WERI-Rb-1 (cell line): ENCODE data around the gene AP1S3.
A peak's percentile ranks its signal among the peaks of the same experiment; 100 is the strongest.

Experiments
- DNase-seq: peaks from one replicate; pipeline ENCODE4 v3.0.0-alpha.2; 2020
- H3K27ac ChIP-seq: fragments of 250-450 bp; sonication (Bioruptor Pico); 2 replicates; pipeline ENCODE4 v1.5.1; 2020; ENCODE audit warnings: mild to moderate bottlenecking, moderate library complexity
- H3K27me3 ChIP-seq: fragments of 250-450 bp; sonication (Bioruptor Pico); 2 replicates; pipeline ENCODE4 v1.5.1; 2021; ENCODE audit warnings: mild to moderate bottlenecking, low read depth, moderate library complexity; ENCODE audit not compliant: insufficient read depth, severe bottlenecking
- H3K36me3 ChIP-seq: fragments of 250-450 bp; sonication (Bioruptor Pico); 2 replicates; pipeline ENCODE4 v1.5.1; 2020; ENCODE audit warnings: mild to moderate bottlenecking, moderate library complexity
- H3K4me3 ChIP-seq: 2 replicates; pipeline ENCODE4 v1.5.1; 2011; ENCODE audit warnings: low read depth, mild to moderate bottlenecking, control low read depth, low read length
- H3K9me3 ChIP-seq: fragments of 250-450 bp; sonication (Bioruptor Pico); 2 replicates; pipeline ENCODE4 v1.5.1; 2021; ENCODE audit warnings: mild to moderate bottlenecking, moderate library complexity; ENCODE audit not compliant: severe bottlenecking
- TF ChIP-seq, protein P1 (sequence below): IDR thresholded peaks from 2 replicates; pipeline ENCODE4 v1.5.1; 2011; ENCODE audit warnings: low read depth, mild to moderate bottlenecking, control low read depth, inconsistent platforms, low read length

The AP1S3 gene

DNA sequence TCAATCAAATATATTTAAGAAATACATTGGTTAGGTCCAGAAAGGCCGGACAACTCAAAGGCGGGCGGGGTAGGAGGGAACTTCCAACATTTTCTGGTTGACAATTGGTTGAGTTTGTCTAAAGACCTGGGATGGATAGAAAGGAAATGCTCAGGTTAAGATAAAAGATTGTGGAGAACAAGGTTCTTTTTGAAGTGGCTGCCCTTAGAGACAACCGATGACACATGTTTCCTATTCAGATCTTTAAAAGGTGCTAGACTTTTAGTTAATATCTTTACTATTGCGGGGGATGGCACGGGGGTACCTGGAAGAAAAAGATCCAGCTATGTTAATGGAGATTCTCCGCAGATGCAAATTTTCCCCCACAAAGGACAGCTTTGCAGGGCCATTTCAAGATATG lies 10.0 kb upstream of the AP1S3 start:
- Histone ChIP-seq H3K27me3 (no peaks in the 10 kb centered on the region), H3K36me3 (no peaks in the 10 kb centered on the region), H3K27ac (no peak overlapping the region), H3K4me3 (no peak overlapping the region), H3K9me3 (no peaks in the 10 kb centered on the region)
- DNase-seq: no peak
- TF ChIP-seq, protein P1, sequence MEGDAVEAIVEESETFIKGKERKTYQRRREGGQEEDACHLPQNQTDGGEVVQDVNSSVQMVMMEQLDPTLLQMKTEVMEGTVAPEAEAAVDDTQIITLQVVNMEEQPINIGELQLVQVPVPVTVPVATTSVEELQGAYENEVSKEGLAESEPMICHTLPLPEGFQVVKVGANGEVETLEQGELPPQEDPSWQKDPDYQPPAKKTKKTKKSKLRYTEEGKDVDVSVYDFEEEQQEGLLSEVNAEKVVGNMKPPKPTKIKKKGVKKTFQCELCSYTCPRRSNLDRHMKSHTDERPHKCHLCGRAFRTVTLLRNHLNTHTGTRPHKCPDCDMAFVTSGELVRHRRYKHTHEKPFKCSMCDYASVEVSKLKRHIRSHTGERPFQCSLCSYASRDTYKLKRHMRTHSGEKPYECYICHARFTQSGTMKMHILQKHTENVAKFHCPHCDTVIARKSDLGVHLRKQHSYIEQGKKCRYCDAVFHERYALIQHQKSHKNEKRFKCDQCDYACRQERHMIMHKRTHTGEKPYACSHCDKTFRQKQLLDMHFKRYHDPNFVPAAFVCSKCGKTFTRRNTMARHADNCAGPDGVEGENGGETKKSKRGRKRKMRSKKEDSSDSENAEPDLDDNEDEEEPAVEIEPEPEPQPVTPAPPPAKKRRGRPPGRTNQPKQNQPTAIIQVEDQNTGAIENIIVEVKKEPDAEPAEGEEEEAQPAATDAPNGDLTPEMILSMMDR: no peak

DNA sequence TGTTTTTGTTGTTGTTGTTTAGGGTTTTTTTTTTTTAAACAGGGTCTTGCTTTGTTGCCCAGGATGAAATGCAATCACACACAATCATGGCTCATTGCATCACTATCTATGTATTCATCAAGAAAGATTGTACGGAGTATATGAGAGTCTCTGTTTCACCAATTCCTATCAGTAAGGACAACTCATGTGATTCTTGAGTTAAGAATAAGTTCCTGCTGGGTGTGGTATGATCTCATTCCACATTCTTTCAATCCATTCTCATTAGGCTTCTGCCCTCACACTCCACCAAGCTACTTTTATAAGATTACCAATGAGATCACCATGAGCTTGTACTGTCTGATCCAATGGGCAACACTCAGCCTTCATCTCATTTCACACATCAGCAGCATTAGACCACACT lies 9.1 kb upstream of the AP1S3 start:
- TF ChIP-seq, protein P1: no peak
- no peak overlapping the region for H3K27ac ChIP-seq
- H3K27me3 ChIP-seq: no peaks in the 10 kb centered on the region
- no peak for DNase-seq
- H3K4me3 ChIP-seq: no peak overlapping the region
- H3K9me3 ChIP-seq: no peaks in the 10 kb centered on the region
- no peaks in the 10 kb centered on the region for H3K36me3 ChIP-seq

DNA sequence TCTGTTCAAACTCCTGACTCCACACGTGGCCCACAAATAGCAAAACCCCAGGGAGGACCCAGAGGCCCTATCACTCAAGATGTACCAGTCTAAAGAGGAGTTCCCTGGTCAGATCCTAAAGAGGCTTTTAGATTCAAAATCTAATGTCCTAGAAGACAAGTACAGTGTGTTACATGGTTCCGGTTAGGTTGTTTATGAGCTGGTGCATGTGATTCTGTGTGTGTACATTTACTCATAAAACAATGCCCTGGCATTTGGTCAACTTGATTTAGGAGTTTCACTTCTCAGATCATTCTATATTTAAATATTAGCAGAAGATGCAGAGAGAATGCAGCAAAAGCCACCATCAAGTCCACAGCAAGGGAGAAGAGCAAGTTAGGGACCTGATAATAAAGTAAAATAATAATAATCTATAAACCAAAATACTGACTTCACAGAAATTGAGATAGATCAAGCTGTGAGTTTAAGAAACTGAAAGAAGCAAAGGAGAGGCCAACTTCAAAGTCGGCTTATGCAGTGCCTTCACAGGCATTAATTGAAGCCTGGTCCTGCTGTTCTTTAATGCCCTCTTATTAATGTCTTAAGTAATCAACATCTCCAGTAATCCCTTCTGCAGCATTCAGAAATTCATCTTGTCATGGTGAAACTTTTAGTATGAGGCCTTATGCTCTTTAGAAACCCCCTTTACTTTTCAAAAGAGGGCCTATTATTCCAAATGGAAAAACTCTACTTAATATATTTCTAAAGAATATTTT lies 4.2 kb upstream of the AP1S3 start:
- DNase-seq: peak; percentile 39
- no peak overlapping the region for H3K27ac ChIP-seq
- no peaks in the 10 kb centered on the region for H3K36me3 ChIP-seq
- no peaks in the 10 kb centered on the region for H3K9me3 ChIP-seq
- TF ChIP-seq, protein P1: no peak
- no peak overlapping the region for H3K4me3 ChIP-seq
- no peaks in the 10 kb centered on the region for H3K27me3 ChIP-seq

DNA sequence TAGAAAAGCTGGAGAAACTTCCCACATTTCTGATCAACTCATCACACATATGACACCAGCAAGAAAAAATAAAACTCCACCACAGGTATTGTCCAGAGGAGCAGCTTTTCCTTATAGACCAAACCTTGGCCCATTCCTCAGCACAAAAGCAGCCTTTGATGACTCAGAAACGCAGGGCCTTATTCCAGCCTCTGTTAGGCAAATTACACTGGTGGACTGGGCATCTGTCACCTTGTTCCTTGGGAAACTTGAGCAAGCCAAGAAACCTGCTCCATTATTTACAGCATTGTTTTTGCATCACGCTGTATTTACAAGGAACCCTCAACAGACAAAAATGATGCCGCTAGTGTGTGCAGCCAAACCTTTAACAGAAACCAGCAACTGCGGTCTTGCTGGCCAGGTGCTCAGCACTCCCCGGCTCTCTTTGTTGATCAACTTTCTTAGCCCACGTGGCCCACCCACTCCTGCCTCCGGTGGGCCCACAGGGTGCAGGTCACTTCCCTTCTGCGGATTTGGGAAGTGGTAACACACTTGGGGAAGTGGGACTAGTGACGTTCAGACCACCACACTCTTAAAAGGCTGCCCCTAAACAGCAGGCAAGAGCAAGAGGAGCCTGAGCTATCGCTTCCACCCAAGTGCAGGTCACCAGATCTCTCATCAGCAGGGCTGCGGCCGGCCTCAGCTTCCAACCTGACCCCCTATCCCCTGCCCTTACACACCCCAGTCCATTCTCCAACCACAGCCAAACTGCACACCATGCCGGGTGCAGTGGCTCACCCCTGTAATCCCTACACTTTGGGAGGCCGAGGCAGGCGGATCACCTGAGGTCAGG lies 1.5 kb downstream of the AP1S3 start:
- TF ChIP-seq, protein P1: no peak
- Histone ChIP-seq H3K27ac (no peak overlapping the region), H3K4me3 (no peak overlapping the region), H3K36me3 (no peaks in the 10 kb centered on the region), H3K27me3 (no peaks in the 10 kb centered on the region), H3K9me3 (no peaks in the 10 kb centered on the region)
- DNase-seq: no peak

DNA sequence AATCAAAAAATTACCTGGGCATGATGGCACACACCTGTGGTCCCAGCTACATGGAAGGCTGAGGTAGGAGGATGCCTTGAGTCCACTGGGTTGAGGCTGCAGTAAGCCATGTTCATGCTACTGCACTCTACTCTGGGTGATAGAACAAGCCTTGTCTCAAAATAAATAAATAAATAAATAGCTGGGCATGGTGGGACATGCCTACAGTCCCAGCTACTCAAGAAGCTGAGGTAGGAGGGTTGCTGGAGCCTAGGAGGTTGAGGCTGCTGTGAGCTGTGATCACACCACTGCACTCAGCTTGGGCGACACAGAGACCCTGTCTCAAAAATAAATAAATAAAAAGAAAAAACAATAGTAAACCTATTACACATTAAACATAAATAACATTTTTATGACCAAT lies 3.0 kb downstream of the AP1S3 start:
- TF ChIP-seq, protein P1: no peak
- H3K36me3 ChIP-seq: no peaks in the 10 kb centered on the region
- no peak overlapping the region for H3K4me3 ChIP-seq
- H3K27ac ChIP-seq: no peak overlapping the region
- no peaks in the 10 kb centered on the region for H3K9me3 ChIP-seq
- H3K27me3 ChIP-seq: no peaks in the 10 kb centered on the region
- no peak for DNase-seq
